GM12878 (cell line): Measurements from ENCODE around the gene LRRC74B. TPM values are rescaled to one million over a fixed set of nuclear protein-coding genes. Genes with fewer than 3 reads are reported as not detected.
"Not testable (repeated sequence)": the region's sequence is repeated elsewhere in the genome, so short reads cannot be mapped to it uniquely, and the experiment has no call there.

Experiments
- ATAC-seq: fragments of 200-7000 bp; cut with Tn5 transposase; 3 replicates; pipeline ENCODE4 v1.9.1; 2020; ENCODE audit warnings: mild to moderate bottlenecking, moderate library complexity
- BruUV-seq: library from RNA; stranded (reverse); fragments of 400-500 nt; replicated peaks from 2 replicates; lab custom pipeline; 2021; lab: Mats Ljungman, UMichigan
- CTCF ChIA-PET: fragments of 300-600 bp; sonication (Branson Sonifier 250); formaldehyde crosslinking; extraction: SDS; loops from one replicate; lab custom pipeline; 2021; ENCODE audit warnings: inconsistent platforms; lab: Yijun Ruan, JAX
- POLR2A ChIA-PET: fragments of 350-600 bp; formaldehyde crosslinking; extraction: SDS; loops from one replicate; lab custom pipeline; 2021; ENCODE audit warnings: inconsistent platforms; lab: Charles Lee
- RAD21 ChIA-PET: fragments of 300-600 bp; sonication (Branson Sonifier 250); formaldehyde crosslinking; loops from one replicate; lab custom pipeline; 2023; ENCODE audit warnings: antibody characterized with exemption; ENCODE audit not compliant: unreplicated experiment; lab: Charles Lee
- SMC1A ChIA-PET: fragments of 300-600 bp; sonication (Branson Sonifier 250); formaldehyde crosslinking; loops from one replicate; lab custom pipeline; 2023; ENCODE audit not compliant: unreplicated experiment, uncharacterized antibody; lab: Charles Lee
- DNase-seq: peaks from one replicate; pipeline ENCODE4 v3.0.0-alpha.2; 2011; ENCODE audit warnings: low read depth, low spot score
- FAIRE-seq: peaks from 3 replicates; lab custom pipeline; 2011; peaks lifted over from hg19 to GRCh38; lab: Jason Lieb, UNC
- H2AFZ ChIP-seq: 2 replicates; pipeline ENCODE4 v1.6.0; 2011; ENCODE audit warnings: low read depth, low read length, control low read depth; ENCODE audit not compliant: control insufficient read depth
- H3K27ac ChIP-seq: 2 replicates; pipeline ENCODE4 v1.5.1; 2011; ENCODE audit warnings: control low read depth; ENCODE audit not compliant: control insufficient read depth, insufficient read depth
- H3K27me3 ChIP-seq, 2 experiments: replicated peaks in 1 of 2; 2 replicates each; pipeline versions ENCODE4 v1.6.0 to v1.6.1; 2011; ENCODE audit warnings: low read length in 1 of 2; ENCODE audit not compliant: control insufficient read depth in 2 of 2, insufficient read depth in 2 of 2
- H3K36me3 ChIP-seq, 2 experiments: 2 replicates each; pipeline ENCODE4 v1.5.1; 2011; ENCODE audit warnings: low read length in 1 of 2; ENCODE audit not compliant: control insufficient read depth in 2 of 2, insufficient read depth in 2 of 2
- H3K4me1 ChIP-seq: 2 replicates; pipeline ENCODE4 v1.6.1; 2011; ENCODE audit warnings: mild to moderate bottlenecking, low read length, moderate library complexity, mixed read lengths; ENCODE audit not compliant: control insufficient read depth, insufficient read depth
- H3K4me2 ChIP-seq: 2 replicates; pipeline ENCODE4 v1.6.0; 2011; ENCODE audit warnings: control low read depth; ENCODE audit not compliant: control insufficient read depth, insufficient read depth
- H3K4me3 ChIP-seq: fragments of 200-600 bp; sonication (generic); 2 replicates; pipeline ENCODE4 v1.5.1; 2016
- H3K79me2 ChIP-seq: 2 replicates; pipeline ENCODE4 v1.6.0; 2011; ENCODE audit warnings: low read length; ENCODE audit not compliant: control insufficient read depth, insufficient read depth
- H3K9ac ChIP-seq: 2 replicates; pipeline ENCODE4 v1.8.0; 2011; ENCODE audit warnings: low read length, control low read depth, mixed read lengths; ENCODE audit not compliant: control insufficient read depth, insufficient read depth
- H3K9me3 ChIP-seq: replicated peaks from 3 replicates; pipeline ENCODE4 v1.5.1; 2011; ENCODE audit warnings: mild to moderate bottlenecking, low read length; ENCODE audit not compliant: control insufficient read depth, insufficient read depth
- H4K20me1 ChIP-seq: 2 replicates; pipeline ENCODE4 v1.6.0; 2011; ENCODE audit not compliant: control insufficient read depth, insufficient read depth
- ATF2 ChIP-seq: IDR thresholded peaks from 2 replicates; pipeline ENCODE4 v1.6.1; 2012; ENCODE audit warnings: low read length, inconsistent platforms
- FOS ChIP-seq: IDR thresholded peaks from 3 replicates; pipeline ENCODE4 v1.6.1; 2011; ENCODE audit warnings: borderline replicate concordance; ENCODE audit not compliant: insufficient read length; ENCODE audit errors: extremely low read depth
- GATAD2B ChIP-seq: fragments of 450-650 bp; conservative IDR thresholded peaks from 2 replicates; pipeline ENCODE4 v1.6.1; 2017; ENCODE audit warnings: low read depth, mild to moderate bottlenecking, moderate library complexity
- NFIC ChIP-seq: IDR thresholded peaks from 2 replicates; pipeline ENCODE4 v1.6.1; 2012; ENCODE audit warnings: low read depth, mild to moderate bottlenecking, inconsistent platforms, low read length, moderate library complexity
- POLR2AphosphoS5 ChIP-seq: IDR thresholded peaks from 2 replicates; pipeline ENCODE4 v1.6.1; 2011; ENCODE audit warnings: mild to moderate bottlenecking, low read length, inconsistent platforms
- WRNIP1 ChIP-seq: IDR thresholded peaks from 2 replicates; pipeline ENCODE4 v1.6.1; 2011; ENCODE audit warnings: low read depth, low read length, improper control_type of control experiment, borderline replicate concordance
- WGBS: methylation state at CpG from one replicate; pipeline ENCODE4 v1.1.6; 2016; ENCODE audit warnings: low lambda C conversion rate; ENCODE audit not compliant: insufficient replicate concordance, insufficient coverage; ENCODE audit errors: missing lambda C conversion rate; 5-methylcytosine and 5-hydroxymethylcytosine counted together
- in situ Hi-C: fragments of 300-500 bp; cut with MboI; formaldehyde crosslinking; loops from 9 replicates; pipeline ENCODE4 v1.14.3; 2018; ENCODE audit warnings: mixed read lengths
- intact Hi-C: fragments of 100-400 bp; cut with micrococcal nuclease; formaldehyde crosslinking; loops from one replicate; pipeline ENCODE4 v1.14.2; 2022; ENCODE audit not compliant: unreplicated experiment
- polyA plus RNA-seq, 11 experiments: library from polyadenylated mRNA; depleted of rRNA in 4 of 11; unstranded in 6 of 11; stranded (reverse) in 5 of 11; fragments of >200 nt; fragmentation: Nextera tagmentation in 4 of 11; fragmentation: Illumina TruSeq in 1 of 11; extraction: Ambion mirVana in 4 of 11; extraction: Trizol in 1 of 11; gene quantifications; 1 replicate in 1 of 11; 2 replicates in 10 of 11; pipeline versions ENCODE4 v1.2.1 to v1.2.3, GENCODE V29; 2011 to 2016; ENCODE audit warnings: inconsistent platforms in 2 of 11, missing spikeins in 2 of 11, low read depth in 1 of 11
- total RNA-seq, 4 experiments: library from RNA; depleted of rRNA in 3 of 4; stranded (reverse); fragments of >200 nt in 3 of 4; fragmentation: Illumina TruSeq in 1 of 4; extraction: Trizol in 1 of 4; gene quantifications; 2 replicates each; pipeline versions ENCODE4 v1.2.1 to v1.2.3, GENCODE V29; 2013 to 2021
- TF ChIP-seq, protein P1 (sequence below): IDR thresholded peaks from 2 replicates; pipeline ENCODE4 v1.6.1; 2012; ENCODE audit warnings: low read depth, low read length, improper control_type of control experiment
- TF ChIP-seq, protein P2 (sequence below): fragments of 150-350 bp; IDR thresholded peaks from 2 replicates; pipeline ENCODE4 v1.6.1; 2014; ENCODE audit warnings: mild to moderate bottlenecking, low read depth, low read length
- TF ChIP-seq, protein P3 (sequence below): fragments of 450-650 bp; IDR thresholded peaks from 2 replicates; pipeline ENCODE4 v1.6.1; 2017; ENCODE audit warnings: mild to moderate bottlenecking

LRRC74B gene
- total and polyA plus RNA-seq, 10 of the 15 experiments (the other 5 are each of a cell fraction or from before 2014, with no cell fraction given), result not detected

DNA sequence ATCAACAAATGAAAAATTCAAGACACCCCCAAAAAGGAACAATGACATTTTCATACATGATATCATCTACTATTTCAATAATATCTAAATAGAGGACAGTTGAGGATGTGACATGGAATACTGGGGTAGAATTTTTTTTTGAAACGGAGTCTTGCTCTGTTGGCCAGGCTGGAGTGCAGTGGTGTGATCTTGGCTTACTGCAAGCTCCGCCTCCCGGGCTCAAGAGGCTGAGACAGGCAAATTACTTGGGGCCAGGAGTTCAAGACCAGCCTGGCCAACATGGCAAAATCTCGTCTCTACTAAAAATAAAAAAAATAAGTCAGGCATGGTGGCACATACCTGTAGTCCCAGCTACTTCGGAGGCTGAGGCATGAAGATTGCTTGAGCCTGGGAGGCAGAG lies 41.4 kb downstream of the LRRC74B start:
- TF ChIP-seq FOS, result no peak
- no peak for TF ChIP-seq POLR2AphosphoS5
- TF ChIP-seq, protein P1, sequence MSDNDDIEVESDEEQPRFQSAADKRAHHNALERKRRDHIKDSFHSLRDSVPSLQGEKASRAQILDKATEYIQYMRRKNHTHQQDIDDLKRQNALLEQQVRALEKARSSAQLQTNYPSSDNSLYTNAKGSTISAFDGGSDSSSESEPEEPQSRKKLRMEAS, result no peak
- no peak for TF ChIP-seq ATF2
- TF ChIP-seq GATAD2B, result no peak
- TF ChIP-seq, protein P2, sequence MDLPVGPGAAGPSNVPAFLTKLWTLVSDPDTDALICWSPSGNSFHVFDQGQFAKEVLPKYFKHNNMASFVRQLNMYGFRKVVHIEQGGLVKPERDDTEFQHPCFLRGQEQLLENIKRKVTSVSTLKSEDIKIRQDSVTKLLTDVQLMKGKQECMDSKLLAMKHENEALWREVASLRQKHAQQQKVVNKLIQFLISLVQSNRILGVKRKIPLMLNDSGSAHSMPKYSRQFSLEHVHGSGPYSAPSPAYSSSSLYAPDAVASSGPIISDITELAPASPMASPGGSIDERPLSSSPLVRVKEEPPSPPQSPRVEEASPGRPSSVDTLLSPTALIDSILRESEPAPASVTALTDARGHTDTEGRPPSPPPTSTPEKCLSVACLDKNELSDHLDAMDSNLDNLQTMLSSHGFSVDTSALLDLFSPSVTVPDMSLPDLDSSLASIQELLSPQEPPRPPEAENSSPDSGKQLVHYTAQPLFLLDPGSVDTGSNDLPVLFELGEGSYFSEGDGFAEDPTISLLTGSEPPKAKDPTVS, result no peak
- TF ChIP-seq NFIC, result no peak
- TF ChIP-seq, protein P3, sequence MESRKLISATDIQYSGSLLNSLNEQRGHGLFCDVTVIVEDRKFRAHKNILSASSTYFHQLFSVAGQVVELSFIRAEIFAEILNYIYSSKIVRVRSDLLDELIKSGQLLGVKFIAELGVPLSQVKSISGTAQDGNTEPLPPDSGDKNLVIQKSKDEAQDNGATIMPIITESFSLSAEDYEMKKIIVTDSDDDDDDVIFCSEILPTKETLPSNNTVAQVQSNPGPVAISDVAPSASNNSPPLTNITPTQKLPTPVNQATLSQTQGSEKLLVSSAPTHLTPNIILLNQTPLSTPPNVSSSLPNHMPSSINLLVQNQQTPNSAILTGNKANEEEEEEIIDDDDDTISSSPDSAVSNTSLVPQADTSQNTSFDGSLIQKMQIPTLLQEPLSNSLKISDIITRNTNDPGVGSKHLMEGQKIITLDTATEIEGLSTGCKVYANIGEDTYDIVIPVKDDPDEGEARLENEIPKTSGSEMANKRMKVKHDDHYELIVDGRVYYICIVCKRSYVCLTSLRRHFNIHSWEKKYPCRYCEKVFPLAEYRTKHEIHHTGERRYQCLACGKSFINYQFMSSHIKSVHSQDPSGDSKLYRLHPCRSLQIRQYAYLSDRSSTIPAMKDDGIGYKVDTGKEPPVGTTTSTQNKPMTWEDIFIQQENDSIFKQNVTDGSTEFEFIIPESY, result no peak
- TF ChIP-seq WRNIP1, result no peak
- ChIA-PET POLR2A (no interaction called here), RAD21 (no interaction called here), CTCF (no interaction called here), SMC1A (no interaction called here)
- FAIRE-seq, result no peak
- Histone ChIP-seq H3K9me3 (no peaks in the 10 kb centered on the region), H4K20me1 (no peaks in the 10 kb centered on the region), H3K36me3 (no peaks in the 10 kb centered on the region), H3K4me1 (no peaks in the 10 kb centered on the region), H3K27ac (no peak overlapping the region), H3K27me3 (no peaks in the 10 kb centered on the region), H3K4me2 (no peak overlapping the region), H3K79me2 (no peaks in the 10 kb centered on the region), H2AFZ (no peak overlapping the region), H3K4me3 (no peak overlapping the region), H3K9ac (no peak overlapping the region)
- no peak for ATAC-seq
- intact Hi-C loops (no loop called here), in situ Hi-C loops (no loop called here)
- WGBS, result 15% methylated on average over 5 of the region's 5 CpGs
- no peak for DNase-seq
- no TSS peak for BruUV-seq

- 73% methylated on average over 8 of the region's 11 CpGs for WGBS
- RAD21 ChIA-PET, H3K79me2 ChIP-seq, SMC1A ChIA-PET, intact Hi-C loops, ATAC-seq, BruUV-seq, H4K20me1 ChIP-seq, H3K36me3 ChIP-seq, H3K4me3 ChIP-seq, H2AFZ ChIP-seq, H3K9ac ChIP-seq, H3K27ac ChIP-seq, H3K4me1 ChIP-seq, in situ Hi-C loops, H3K27me3 ChIP-seq, DNase-seq, FAIRE-seq, H3K9me3 ChIP-seq, H3K4me2 ChIP-seq: not testable (repeated sequence)
- ChIA-PET POLR2A (interaction anchor here (0.6 kb wide), 1 partner anchor 146 kb away, joined by 5 read pairs; no protein-coding TSS in a partner anchor), CTCF (interaction anchor here (0.9 kb wide), 1 partner anchor 14 kb away, joined by 4 read pairs; no protein-coding TSS in a partner anchor)
These were observed 42.2 kb downstream of the LRRC74B start for GRCh38 chr22:21087926-21088325.
